Cardiac septum (tissue), 1 donor: Measurements from ENCODE around the gene SLFN14. TPM values are rescaled to one million over a fixed set of nuclear protein-coding genes. Genes with fewer than 3 reads are reported as not detected.
A peak's percentile ranks its signal among the peaks of the same experiment; 100 is the strongest.
"Not testable (repeated sequence)": the region's sequence is repeated elsewhere in the genome, so short reads cannot be mapped to it uniquely, and the experiment has no call there.

ENCODE experiments used
- DNase-seq: peaks from one replicate; pipeline ENCODE4 v3.0.0-alpha.2; 2020; ENCODE audit warnings: low spot score
- intact Hi-C: fragments of 100-400 bp; cut with DNase I; formaldehyde crosslinking; loops from one replicate; pipeline ENCODE4 v1.14.0; 2022
- total RNA-seq: library from RNA; stranded (reverse); fragmentation: NEBNext Ultra II Directional; extraction: Animal tissue kit (Norgen Biotek cat#: 25700); gene quantifications from one replicate; pipeline ENCODE4 v1.2.1, GENCODE V29; 2021
- donor health status: DM: no; HTN: no; CAD: no.

The SLFN14 gene
- total RNA-seq, 1 donor from 2014 or later: 0.08 TPM

- intact Hi-C loops: no loop called here
- no peak for DNase-seq
Measured at GRCh38 chr17:35566968-35567367, 6.3 kb upstream of the SLFN14 start.

DNA sequence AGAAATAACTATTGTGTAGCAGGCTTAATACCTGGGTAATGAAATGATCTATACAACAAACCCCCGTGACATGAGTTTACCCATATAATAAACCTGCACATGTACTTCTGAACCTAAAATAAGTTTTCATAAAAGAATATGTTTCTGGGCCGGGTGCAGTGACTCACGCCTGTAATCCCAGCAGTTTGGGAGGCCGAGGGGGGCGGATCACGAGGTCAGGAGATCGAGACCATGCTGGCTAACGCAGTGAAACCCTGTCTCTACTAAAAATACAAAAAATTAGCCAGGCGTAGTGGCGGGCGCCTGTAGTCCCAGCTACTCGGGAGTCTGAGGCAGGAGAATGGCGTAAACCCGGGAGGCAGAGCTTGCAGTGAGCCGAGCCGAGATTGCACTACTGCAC, 2.6 kb upstream of the SLFN14 start:
- DNase-seq, intact Hi-C loops: not testable (repeated sequence)

GRCh38 chr17:35559495-35560210, 966 bp downstream of the SLFN14 start:
- intact Hi-C loops: no loop called here
- no peak for DNase-seq

DNA sequence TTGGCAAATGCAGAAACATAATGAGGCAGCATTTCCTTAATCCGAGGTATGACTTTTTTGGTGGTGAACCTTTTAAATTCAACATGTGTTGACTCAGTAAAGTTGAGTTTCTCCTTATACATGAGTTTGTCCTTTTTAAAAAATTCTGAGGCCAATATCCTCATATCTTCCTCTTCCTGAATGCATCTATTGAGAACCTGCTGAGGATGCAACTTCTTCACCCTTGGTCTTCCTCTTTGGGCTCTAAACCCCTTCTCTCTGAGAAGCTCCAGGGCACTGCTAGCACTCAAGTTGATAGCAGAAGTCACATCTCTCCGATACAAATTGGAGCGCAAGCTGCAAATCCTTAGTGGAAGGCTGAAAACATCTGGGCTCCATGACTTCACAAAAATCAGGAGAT, 3.3 kb downstream of the SLFN14 start:
- no peak for DNase-seq
- intact Hi-C loops: no loop called here

DNA sequence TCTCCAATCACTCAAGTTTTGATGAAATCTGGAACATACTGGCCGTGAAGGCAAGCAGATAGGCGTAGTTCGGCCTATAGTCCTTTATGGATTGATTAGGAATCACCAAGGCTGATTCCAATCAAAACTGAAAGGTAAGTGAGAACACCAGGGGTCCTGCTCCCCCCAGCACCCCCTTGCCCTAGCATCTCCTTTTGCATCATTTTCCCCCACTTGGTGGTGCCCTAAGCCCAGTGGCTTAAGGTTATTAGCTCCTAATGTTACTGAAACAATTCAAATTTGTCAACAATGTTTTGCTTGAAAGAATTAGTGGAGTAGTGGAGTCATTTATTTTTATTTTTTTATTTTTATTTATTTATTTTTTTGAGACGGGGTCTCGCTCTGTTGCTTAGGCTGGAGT, 4.9 kb downstream of the SLFN14 start:
- DNase-seq: no peak
- intact Hi-C loops: no loop called here

DNA sequence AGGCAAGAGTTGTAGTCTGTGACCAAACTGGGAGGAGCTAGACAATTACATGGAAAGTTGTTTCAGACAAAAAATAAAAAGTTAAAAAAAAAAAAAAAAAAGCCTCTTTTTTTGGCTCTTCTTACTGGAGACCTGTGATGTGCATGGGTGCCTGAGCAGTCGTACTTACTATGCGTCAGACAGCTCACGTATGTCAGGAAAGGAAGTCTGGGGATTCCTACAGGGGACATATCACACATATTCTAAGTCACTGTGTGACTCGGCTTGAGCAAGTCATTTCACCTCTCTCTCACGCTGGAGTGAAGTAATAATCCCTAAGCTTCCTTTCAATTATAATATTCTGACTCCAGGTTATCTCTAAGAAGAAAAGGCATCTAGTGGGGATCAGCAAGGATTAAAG, 6.0 kb downstream of the SLFN14 start:
- no peak for DNase-seq
- intact Hi-C loops: no loop called here

GRCh38 chr17:35553310-35553709, 7.3 kb downstream of the SLFN14 start:
- no peak for DNase-seq
- intact Hi-C loops: no loop called here

- no peak for DNase-seq
Measured at GRCh38 chr17:35548978-35549377, 11.6 kb downstream of the SLFN14 start.

GRCh38 chr17:35548208-35548810, 12.3 kb downstream of the SLFN14 start:
- intact Hi-C loops: no loop called here
- DNase-seq: no peak

More at GRCh38 chr17:35548978-35549377, 11.6 kb downstream of the SLFN14 start:
- intact Hi-C loops: no loop called here

DNA sequence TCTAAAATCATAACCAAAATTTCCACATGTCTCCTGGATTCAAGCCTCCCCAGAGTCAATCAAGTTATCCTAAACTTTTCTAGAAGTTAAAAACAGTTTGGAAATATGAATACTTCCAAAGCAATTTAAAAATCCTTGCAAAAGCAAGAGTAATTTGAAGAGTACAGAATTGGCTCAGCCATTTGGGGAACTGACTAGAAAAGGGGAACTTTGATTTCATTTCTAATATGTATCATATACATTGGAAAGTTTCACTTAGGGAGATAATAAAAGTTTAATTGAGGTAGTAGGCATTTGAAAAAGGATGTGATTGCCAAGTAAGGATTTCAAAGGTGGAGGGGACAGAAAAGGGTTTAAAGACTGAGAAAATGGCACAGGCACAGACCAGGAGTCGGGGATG, 14.1 kb downstream of the SLFN14 start:
- DNase-seq: no peak
- intact Hi-C loops: no loop called here

DNA sequence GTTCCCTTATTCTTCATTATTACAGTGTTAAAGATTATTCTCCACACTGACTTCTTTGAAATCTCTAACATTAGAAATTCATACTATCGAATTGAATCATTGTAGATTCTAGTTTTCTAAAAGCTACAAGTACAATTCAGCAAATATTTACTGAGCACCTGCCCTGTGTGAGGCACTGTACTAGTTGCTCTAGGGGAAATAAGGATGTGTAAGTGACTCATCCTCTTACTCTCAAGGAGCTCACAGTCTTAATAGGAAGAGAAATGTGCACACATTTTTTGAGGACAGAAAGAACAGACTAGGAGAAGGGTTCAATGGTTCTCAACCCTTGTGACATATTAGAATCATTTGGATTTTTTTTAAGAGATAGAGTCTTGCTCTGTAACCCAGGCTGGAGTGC, 15.5 kb downstream of the SLFN14 start:
- DNase-seq: no peak
- intact Hi-C loops: no loop called here

DNA sequence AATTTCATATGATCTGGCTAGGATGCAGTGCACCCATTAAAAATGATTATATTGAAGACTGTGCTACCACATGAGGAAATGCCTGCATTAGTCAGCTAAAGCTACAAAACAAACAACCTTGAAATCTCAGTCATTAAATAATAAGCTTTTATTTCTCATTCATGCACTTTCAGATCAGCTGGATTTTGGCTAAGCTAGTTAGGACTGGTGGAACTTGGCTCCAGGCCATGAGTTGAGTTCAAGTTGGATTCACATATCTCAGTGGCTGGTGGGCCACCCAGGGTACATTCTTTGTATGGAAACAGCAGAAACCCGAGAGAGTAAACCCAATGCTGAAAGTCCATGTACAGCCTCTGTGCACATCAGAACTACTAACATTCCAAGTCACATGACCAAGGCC, 16.8 kb downstream of the SLFN14 start:
- intact Hi-C loops: no loop called here

GRCh38 chr17:35542990-35543389, 17.6 kb downstream of the SLFN14 start:
- intact Hi-C loops: no loop called here
- DNase-seq: no peak

More for the DNA sequence above, 16.8 kb downstream of the SLFN14 start:
- DNase-seq: no peak

- DNase-seq: no peak
- intact Hi-C loops: no loop called here
Measured at GRCh38 chr17:35541434-35541833, 19.2 kb downstream of the SLFN14 start.

DNA sequence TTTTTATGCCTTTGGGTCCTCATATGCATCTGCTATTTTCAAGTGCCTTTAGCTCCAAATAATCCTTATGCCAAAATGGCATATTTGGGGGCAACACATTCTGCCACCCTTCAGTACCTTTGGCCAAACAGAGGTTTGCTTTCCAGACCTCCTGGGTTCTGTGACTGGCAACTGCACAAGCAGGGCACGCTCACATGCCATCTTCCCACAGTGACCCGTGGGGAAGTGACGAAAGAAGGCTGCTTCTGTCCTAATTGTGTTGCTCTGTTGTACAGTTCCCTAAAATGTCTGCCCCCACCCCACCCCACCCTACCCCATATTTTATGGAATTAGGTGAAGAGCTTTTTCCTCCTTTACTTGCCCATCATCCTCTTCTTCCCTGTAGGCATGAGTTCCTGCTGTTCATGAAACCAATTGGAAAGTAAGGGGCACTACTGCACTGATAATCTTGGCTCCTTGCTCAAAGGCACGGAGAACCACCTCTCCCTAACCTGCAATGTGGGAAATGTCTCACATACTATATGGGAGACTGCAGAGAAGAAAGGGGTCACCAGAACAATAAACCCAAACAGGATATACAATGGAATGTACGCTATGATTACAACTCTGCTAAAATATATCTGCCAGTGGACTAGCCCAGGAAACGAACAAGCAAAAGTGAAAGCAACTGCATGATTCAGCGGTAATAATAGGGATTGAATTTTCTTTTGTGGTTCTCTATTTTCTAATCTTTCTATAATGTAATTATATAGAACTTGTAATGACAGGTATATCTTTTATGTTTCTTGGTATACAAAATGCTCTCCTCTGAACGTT, 19.8 kb downstream of the SLFN14 start:
- intact Hi-C loops: no loop called here
- peak; percentile 87 for DNase-seq

- DNase-seq: no peak
- intact Hi-C loops: loop anchor here (5.0 to 10.0 kb wide), 4 partner anchors 107 to 367 kb away; partner anchors contain the start of genes SLFN11, SLFN12 and SLFN5
Measured at GRCh38 chr17:35539659-35540026, 21.0 kb downstream of the SLFN14 start.

- no peak for DNase-seq
- intact Hi-C loops: loop anchor here (2.0 to 10.0 kb wide), 5 partner anchors 105 to 365 kb away; partner anchors contain the start of genes SLFN11, SLFN12 and SLFN5
Measured at GRCh38 chr17:35537601-35538141, 22.9 kb downstream of the SLFN14 start, which contains the start of gene SLFN12L. Gene SLFN12L, minus strand, starts transcription at chr17:35537678. Its CDS starts 15,314 bp downstream, at chr17:35522364.

- DNase-seq: no peak
- intact Hi-C loops: loop anchor here (2.0 to 10.0 kb wide), 5 partner anchors 104 to 364 kb away; partner anchors contain the start of genes SLFN11, SLFN12 and SLFN5
Measured at GRCh38 chr17:35536664-35537171, 23.9 kb downstream of the SLFN14 start.

GRCh38 chr17:35535406-35535805, 25.2 kb downstream of the SLFN14 start:
- DNase-seq: not testable (repeated sequence)
- intact Hi-C loops: loop anchor here (5.0 to 10.0 kb wide), 4 partner anchors 103 to 363 kb away; partner anchors contain the start of genes SLFN11, SLFN12 and SLFN5
